ENCODE results near the gene FSIP1.

Gene FSIP1

DNA sequence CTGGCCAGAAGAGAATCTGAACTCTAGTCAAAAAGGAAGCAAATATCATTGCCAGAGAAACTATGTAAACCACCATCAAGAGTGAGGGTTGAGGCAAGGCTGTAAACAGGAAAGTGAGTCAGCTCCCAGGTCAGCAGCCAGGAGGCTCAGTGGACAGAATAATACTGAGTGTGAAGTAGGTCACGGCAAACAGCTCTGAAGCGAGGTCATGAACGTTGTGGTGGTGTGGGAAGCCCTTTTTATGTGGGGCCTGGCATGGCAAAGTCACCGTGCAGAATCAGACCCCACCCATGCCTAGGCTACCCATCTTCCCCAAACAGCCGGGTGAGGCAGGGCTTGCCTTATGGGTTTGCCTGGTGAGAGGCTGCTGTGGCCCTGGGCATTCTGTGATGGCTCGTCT, 157.8 kb downstream of the FSIP1 start:
- peak in 1 of 2 donors; percentile 24 for DNase-seq (ENCODE audit: low read depth in 1 of 2, low spot score in 1 of 2)

DNA sequence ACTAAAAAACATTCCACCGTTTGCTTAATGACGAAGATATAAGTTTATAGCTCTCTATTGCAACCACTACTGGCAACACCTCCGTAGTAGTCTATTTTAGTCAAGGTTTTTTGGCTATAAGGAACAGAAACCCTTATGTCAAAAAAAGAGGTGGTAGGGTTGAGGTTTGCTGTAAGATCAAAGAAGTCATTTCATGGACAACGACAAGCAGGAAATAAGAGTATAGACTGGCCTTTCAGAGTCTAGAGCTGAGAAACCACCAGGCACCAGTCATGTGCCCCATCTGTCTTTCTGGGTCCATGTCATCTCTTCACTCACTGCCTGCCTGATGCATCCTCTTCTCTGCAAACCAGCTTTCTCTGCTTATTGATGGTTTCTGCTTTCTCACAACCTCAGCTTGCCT, 159.1 kb downstream of the FSIP1 start:
- DNase-seq (ENCODE audit: low read depth in 1 of 2, low spot score in 1 of 2): no peak

DNA sequence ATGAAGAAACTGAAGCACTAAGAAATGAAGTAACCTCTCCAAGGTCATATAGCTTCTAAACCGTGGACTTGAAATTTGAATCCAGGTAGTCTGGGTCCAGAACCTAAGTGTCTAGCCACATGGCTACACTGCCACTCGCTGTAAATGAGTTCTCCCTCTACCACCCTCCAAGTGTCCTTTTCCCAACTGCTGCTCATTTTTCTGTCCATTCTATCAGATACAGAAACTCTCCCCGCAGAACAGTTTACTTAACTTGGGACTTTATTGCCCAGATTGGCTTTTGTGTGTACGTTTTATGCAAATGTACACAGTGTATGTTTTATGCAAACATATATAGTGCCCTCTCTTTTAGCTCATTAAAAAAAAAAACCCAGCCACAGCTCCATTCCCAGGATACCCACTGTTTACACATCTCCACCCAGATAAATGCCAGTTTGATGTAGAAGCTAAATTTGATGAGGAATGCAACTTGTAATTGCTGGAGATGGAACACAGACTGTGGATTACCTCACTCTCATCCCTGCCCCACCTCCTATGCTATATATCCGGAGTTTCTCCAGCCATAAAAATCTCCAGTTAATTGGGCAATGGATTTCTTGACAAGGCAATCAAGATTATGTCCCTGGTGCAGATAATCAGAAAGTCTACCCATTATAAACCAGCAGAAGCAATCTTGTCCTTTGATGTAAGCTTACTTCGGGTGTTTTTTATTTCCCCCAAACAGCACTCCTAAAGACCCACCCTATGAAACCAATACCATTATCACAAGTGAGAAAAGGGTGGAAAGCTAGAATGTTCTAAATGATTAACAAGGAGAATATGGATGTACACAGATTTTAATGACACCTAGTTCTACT, 159.8 kb downstream of the FSIP1 start:
- no peak for DNase-seq (ENCODE audit: low read depth in 1 of 2, low spot score in 1 of 2)

DNA sequence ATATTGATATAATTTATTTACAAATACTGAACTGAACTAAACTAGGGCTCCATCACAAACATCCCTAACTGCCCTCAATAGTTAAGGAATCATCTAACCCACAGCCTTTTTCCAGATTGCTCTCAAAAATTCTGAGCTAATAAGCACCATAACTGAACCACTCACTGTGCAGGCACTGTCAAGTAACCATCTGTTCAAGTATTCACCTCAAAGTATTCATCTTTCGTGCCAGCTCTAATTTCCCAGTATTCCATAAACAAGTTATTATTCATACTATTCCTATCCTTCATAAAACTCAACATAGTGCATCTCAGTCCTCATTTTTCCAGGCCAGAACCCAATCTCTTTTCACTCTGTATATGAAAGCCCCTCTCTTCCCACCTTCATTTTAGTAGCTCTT, 160.7 kb downstream of the FSIP1 start:
- DNase-seq (ENCODE audit: low read depth in 1 of 2, low spot score in 1 of 2): no peak

DNA sequence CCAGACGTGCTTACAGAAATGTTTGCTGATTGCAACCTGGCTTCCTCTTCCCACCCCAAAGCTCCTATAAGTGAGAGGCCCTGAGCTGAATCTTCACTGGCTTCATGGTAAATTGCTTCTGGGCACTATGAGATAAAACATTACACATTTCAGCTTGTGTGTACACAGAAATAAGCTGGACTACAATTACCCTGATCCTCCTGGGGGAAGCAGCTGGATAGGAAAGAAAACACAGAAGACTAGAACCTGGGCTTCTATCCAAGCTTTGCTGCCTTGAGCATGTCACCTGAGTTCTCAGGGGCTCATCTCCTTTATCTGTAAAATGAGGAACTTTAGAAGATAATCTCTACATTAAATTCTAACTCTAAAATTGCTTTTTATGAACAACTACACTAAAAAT, 161.4 kb downstream of the FSIP1 start:
- DNase-seq (ENCODE audit: low read depth in 1 of 2, low spot score in 1 of 2): no peak

DNA sequence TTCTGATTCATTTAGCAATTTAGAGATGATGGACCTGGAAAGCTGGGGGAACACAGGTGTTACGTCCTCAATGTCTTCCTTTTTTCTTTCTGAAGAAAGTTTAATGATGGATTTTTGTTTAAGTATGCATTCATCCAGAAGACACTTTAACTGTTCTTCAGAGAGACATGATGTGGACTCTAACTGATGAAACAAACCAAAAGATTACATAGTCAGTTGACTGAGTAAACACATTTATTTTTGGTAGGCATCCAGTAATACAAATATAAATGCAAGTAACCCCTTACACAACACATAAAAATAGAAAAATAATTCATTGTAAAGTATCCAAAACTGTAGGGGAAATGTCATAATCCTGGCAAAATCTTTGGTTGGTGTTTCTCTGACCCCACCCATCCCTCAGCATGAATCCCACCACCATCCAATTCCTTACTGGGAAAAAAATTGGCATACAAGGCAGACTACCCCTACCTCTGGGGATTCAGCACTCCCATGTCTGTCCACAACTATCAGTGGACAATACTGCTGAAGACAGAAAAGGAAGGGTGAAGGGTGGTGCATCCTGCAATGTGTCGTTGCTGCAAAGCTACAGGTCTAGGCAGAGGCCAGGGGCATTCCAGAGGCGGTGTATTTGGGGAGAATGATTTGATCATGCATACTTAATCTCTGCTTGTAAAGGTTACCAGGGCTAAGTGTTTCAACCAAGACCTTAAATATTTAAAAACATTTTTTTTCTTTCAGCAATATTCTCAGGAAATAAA, 164.4 kb downstream of the FSIP1 start:
- no peak for DNase-seq (ENCODE audit: low read depth in 1 of 2, low spot score in 1 of 2)

DNA sequence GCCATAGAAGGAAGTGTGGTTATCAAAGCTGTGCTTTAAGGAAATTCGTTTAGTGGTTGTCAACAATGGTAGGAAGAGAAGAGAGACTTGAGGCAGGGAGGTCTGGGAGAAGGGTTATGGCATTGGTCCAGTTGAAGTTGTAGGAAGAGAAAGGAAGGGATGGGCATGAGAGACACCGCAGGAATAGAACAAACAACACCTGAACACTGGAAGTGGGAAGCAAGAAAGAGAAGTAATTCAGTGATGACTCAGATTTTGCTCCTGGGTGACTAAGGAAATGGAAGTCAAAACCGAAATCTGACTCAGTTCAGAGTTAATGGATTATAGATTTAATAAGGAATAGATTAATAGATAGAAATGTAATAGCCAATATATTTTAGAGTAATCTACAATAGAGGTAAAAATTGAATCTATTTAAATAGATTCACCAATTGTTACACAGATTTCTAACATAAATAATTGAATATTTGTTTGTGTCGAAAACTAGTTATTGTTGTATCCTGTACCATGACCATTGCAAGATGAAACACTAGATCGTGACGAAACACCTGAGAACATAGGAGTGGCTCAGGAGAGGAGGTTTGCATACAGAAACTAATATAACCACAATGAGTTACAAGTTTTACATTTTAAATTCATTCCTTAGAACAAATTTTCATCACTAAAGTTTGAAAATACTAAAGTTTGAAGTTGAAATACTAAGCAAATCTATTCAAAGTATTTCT, 165.7 kb downstream of the FSIP1 start:
- DNase-seq (ENCODE audit: low read depth in 1 of 2, low spot score in 1 of 2): no peak

DNA sequence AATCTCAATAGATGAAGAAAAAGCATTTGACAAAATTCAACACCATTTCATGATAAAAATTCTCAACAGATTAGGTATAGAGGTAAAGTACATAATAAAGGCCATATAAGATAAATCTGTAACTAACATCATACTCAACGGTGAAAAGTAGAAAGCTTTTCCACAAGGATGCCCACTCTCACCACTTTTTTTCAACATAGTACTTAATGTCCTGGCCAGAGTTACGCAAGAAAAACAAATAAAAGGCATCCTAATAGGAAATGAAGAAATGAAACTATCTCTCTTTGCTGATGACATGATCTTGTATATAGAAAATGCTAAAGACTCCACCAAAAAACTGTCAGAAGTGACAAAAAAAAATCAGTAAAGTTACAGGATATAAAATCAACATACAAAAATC, 168.8 kb downstream of the FSIP1 start:
- DNase-seq (ENCODE audit: low read depth in 1 of 2, low spot score in 1 of 2): no peak

DNA sequence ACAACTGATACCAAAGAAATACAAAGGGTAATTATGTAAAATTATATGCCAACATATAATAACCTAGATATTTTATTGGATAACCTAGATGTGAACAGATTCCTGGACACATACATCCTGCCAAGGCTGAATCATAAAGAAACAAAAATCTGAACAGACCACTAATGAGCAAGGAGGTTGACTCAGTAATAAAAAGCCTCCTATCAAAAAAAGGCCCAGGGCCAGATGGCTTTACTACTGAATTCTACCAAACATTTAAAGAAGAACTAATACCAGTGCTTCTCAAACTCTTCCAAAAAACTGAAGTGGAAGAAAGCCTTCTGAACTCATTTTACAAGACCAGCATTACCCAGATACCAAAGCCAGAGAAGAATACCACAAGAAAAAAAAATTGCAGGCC, 169.4 kb downstream of the FSIP1 start:
- DNase-seq (ENCODE audit: low read depth in 1 of 2, low spot score in 1 of 2): no peak

DNA sequence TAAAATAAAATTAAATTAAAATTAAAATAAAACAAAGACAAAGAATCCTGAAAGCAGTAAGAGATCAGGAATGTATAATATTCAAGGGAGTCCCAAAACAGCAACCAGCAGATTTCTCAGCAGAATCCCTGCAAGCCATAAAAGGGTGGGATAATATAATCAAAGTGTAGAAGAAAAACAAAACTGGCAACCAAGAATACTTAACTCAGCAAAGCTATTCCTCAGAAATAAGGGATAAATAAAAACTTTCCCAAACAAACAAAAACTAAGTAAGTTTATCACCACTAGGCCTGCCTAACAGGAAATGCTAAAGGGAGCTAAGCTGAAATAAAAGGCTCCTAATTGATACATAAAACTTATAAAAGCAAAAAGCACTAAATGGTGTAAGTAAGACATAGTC, 172.0 kb downstream of the FSIP1 start:
- no peak for DNase-seq (ENCODE audit: low read depth in 1 of 2, low spot score in 1 of 2)

DNA sequence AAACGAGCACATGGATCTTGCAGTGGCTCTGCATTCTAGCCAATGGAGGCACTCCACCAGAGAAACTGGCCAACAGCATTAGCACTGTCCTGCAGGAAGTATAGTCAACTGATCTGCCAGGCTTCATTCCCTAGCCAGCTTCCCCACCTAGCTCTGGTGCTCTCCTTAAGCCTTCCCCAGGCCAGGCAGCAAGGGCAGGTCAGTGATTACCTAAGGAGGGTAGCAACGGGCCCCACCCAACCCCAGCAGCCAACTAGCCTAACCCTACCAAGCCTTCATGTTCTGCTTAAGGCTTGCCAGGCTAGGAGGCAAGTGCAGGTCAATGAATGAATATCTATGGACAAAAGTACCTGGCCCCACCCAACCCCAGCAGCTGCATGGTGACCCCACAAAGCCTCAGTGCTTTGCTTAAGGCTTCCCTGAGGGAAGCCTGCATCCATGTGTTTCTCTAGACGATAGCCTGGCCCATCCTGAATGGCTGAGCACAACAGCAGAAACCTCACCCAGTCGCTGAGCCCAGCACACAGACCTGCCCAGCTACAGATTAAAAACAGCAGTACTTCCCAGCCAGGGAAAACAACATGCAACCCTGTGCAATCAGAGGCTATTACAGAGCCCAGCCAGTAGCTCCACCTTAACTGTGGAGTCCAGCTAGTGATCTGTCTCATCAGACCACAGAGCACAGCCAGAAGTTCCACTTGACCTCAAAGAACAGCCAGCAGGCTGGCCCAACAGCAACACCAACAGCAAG, 173.3 kb downstream of the FSIP1 start:
- DNase-seq (ENCODE audit: low read depth in 1 of 2, low spot score in 1 of 2): no peak

DNA sequence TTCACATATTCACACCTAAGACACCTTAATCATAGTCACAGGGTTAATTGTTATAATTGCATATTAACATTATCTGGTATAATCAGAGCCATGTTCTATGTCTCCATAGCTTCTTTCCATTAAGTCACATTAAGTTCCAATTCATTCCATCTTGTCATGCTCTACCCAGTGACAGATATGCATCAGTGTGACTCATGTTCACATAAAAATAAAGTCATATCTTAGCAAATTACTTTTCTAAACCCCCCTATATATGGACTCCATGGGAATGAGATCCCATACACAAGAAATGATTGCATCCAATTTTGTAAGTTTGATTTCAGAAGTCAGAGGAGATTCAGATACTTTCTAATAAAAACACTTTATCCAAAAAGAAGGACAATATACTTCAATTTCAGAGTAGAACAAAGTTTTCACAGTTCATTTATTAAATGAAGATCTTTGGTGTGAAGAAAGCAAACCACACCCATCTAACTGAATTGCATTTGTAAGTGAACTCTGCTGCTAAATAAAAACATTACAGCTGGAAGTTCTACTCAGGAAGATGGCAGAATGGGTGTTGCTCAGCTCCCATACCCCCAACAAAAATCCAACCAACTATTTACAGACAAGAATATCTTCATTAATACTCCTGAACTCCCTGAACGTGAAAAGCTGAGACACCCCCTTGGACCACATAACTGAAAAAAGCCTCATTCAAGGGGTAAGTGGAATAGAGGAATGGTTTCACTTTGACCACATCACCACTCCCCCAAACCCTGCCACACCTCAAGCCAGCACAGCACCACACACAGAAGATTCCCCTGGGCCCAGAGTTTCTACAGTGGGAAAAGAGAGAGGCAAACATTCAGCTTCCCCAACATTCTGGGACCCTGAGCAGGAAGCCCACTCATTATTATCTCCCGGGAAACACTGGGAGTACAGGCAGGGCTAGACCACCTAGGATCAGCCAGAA, 174.2 kb downstream of the FSIP1 start:
- DNase-seq (ENCODE audit: low read depth in 1 of 2, low spot score in 1 of 2): no peak

DNA sequence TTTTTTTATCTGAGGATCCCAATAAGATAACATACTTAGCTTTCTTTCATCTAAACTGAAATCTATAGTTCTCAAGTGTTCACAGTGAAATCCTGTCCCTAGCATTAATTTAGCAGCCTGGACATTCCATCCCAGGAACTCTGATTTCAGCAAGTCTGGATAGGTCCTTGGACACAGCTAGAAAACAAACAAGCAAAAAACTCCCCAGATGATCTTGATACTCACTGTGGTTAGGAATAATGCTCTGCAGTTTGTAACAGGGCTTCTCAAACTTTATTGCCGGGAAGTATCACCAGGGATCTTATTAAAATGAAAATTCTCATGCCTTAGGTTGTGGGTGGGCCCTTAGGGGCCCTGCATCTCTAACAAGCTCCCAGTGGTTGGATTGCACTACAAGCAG, 177.5 kb downstream of the FSIP1 start:
- no peak for DNase-seq (ENCODE audit: low read depth in 1 of 2, low spot score in 1 of 2)

DNA sequence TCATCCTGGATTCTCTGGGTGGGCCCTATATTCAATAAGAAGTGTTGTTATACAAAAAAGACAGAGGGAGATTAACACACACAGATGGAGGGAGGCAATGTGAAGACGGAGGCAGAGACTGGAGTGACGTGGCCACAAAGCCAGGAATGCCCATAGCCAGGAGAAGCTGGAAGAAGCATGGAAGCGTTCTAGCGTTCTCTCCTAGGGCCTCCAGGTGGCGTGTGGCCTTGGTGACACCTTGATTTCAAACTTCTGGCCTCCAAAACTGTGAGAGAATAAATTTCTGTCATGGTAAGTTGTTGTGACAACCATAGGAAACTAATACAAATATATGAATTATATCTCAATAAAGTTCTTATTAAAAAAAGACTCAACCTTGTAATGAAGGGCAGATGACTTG, 180.5 kb downstream of the FSIP1 start:
- DNase-seq (ENCODE audit: low read depth in 1 of 2, low spot score in 1 of 2): no peak

DNA sequence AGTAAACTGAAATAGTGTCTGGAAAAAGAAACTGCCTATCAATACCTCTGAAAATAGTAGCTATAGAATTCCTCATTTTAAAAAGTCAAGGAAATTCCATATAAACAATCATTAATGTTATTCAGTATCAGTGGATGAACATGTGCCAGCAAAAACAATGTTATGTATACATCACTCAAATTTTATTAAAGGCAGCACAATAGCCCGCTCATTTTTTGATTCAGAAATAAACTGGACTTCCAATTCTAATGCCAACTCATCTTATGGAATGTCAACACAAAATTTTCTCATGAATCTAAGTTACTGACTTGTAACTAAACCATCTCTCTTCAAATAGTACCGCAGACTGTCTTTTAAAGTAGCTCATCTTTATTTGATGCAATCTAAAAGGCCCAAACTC, 182.8 kb downstream of the FSIP1 start:
- no peak for DNase-seq (ENCODE audit: low read depth in 1 of 2, low spot score in 1 of 2)

DNA sequence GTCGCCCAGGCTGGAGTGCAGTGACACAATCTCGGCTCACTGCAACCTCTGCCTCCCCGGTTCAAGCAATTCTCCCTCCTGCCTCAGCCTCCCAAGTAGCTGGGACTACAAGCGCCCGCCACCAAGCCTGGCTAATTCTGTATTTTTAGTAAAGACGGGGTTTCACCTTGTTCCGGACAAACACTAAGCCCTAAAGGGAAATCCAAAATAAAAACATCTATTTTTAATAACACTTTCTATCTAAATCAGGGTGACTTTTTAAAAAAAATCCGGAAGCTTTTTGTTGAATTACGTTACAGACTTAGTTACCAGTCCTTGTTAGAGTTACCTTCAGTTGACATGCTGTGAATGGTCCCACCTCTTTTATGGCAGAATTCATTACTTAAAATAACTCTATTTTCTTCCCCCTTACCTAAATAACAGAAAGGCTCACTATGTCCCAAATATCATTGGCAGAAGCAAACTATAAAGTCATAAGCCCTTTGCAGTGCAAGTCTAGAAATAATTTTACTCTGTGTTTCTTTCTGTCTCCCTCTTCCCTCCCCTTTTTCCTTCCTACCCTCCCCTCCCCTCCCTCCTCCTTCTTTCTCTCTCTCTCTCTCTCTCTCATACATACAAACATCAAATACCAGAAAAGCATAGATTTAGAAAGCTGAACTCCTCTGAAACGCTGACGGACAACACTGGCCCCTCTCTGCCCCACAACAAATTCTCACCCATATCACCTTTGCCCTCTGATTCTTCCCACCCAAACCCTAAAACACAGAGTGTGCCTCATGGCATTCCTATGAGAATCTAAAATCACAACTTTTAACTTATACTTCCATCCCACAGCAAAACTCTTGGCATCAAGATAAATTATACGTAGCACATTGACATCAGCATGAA, 183.4 kb downstream of the FSIP1 start:
- no peak for DNase-seq (ENCODE audit: low read depth in 1 of 2, low spot score in 1 of 2)

DNA sequence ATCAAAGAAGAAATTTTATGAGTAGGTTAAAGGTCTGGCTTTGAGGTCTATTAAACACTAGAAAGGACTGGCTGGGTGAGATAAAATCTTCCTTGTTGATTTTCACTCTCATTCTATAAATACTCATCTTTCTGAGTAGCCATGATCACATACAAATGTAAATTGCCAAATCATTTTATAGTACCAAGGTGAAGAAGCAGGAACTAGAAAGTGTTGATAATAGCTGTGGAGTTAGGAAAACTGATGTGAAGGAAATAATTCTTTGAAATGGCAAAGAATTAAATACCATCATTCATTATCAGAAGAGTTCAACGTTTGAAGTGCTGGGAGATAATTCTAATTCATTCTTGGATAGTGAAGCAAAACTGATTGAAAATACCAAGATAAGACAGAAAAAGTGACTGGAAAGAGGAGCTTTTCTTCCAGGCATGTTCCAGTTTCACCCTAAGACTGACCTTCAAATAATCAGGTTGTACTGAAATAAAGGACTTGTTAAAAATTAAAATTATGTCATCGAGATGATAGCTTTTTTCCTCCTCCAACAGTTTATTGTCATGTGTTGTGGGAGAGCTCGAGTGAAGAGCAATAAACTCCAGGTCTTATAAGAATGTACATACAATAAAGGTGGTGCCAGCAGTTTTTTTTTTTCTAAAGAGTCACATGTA, 184.3 kb downstream of the FSIP1 start:
- no peak for DNase-seq (ENCODE audit: low read depth in 1 of 2, low spot score in 1 of 2)

DNA sequence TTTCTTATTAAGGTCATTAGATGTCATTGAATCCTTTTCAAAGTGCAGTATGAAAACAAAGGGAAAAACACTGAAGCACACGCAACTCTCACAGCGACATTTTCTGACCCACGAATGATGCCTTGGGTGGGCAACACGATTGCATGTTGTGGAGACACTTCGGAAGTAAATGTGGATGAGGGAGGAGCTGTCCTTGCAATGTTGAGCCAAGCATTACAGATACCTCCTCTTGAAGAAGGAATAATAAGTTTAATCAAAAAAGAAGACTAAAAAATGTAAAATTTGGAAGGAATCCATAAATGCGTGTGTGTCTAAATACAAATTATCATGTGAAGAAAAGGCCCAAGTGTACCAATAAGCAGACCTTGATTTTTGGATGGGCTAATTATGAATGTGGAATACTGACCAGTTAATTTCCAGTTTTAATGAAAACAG, 184.9 kb downstream of the FSIP1 start:
- DNase-seq (ENCODE audit: low read depth in 1 of 2, low spot score in 1 of 2): no peak

All from activated CD4-positive, alpha-beta T cell treated with anti-CD3 and anti-CD28 coated beads, Interleukin-2, amount 50 U/mL, for 24 hours (primary cell).